Type B pancreatic cell (in vitro differentiated cells): Measurements from ENCODE around the gene RRP36. TPM values are rescaled to one million over a fixed set of nuclear protein-coding genes. Genes with fewer than 3 reads are reported as not detected.

ENCODE experiments used
- DNase-seq: peaks from one replicate; pipeline ENCODE4 v3.0.0; 2021; ENCODE audit warnings: mixed read lengths; ENCODE audit not compliant: unreplicated experiment; ENCODE audit errors: extremely low spot score
- H3K27ac Mint-ChIP-seq: 2 replicates; pipeline ENCODE4 v1.8.0; 2021; ENCODE audit warnings: mild to moderate bottlenecking, mixed read lengths
- H3K27me3 Mint-ChIP-seq: 2 replicates; pipeline ENCODE4 v1.8.0; 2021; ENCODE audit warnings: mixed read lengths
- H3K36me3 Mint-ChIP-seq: 2 replicates; pipeline ENCODE4 v1.8.0; 2021; ENCODE audit warnings: mixed read lengths
- H3K4me1 Mint-ChIP-seq: one replicate; pipeline ENCODE4 v1.8.0; 2021; ENCODE audit warnings: mixed read lengths; ENCODE audit not compliant: unreplicated experiment
- H3K4me3 Mint-ChIP-seq: 2 replicates; pipeline ENCODE4 v1.8.0; 2021; ENCODE audit warnings: mild to moderate bottlenecking, mixed read lengths
- H3K9me3 Mint-ChIP-seq: 2 replicates; pipeline ENCODE4 v1.8.0; 2021; ENCODE audit warnings: mixed read lengths
- CTCF ChIP-seq: fragments of 200-600 bp; sonication (generic); conservative IDR thresholded peaks from 2 replicates; pipeline ENCODE4 v1.5.0; 2021; ENCODE audit warnings: antibody characterized with exemption, mild to moderate bottlenecking
- total RNA-seq: library from RNA; stranded (reverse); gene quantifications from 2 replicates; pipeline ENCODE4 v1.2.1, GENCODE V29; 2021; ENCODE audit warnings: low replicate concordance

RRP36 gene
- total RNA-seq, 1 donor from 2014 or later: 56.7 TPM

GRCh38 chr6:43001843-43002242 lies 19.6 kb upstream of the RRP36 start:
- H3K36me3 Mint-ChIP-seq: peaks cover 5% of the 10 kb centered on the region
- no peak for DNase-seq
- no peak overlapping the region for H3K27ac Mint-ChIP-seq

DNA sequence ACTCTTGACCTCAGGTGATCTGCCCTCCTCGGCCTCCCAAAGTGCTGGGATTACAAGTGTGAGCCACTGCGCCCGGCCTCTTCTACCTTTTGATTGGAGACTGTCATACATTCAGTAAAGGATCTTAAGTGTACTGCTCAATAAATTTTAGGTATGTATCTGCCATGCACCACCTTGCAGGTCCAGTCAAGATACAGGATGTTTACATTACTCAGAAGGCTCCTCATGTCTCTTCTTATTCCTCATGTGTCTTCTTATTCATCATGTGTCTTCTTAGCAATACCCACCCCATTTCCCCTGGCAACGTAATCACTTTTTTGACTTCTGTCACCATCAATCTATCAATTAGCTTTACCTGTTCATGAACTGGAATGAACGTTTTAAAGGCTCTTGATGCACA lies 15.6 kb upstream of the RRP36 start:
- Mint-ChIP-seq H3K9me3 (no peaks in the 10 kb centered on the region), H3K27me3 (no peaks in the 10 kb centered on the region), H3K36me3 (peaks cover 10% of the 10 kb centered on the region), H3K4me1 (no peaks in the 10 kb centered on the region), H3K27ac (no peak overlapping the region), H3K4me3 (no peak overlapping the region)
- no peak for DNase-seq
- no peak for TF ChIP-seq CTCF

More at GRCh38 chr6:43001843-43002242, 19.6 kb upstream of the RRP36 start:
- TF ChIP-seq CTCF: no peak
- no peak overlapping the region for H3K4me3 Mint-ChIP-seq
- H3K4me1 Mint-ChIP-seq: no peaks in the 10 kb centered on the region
- H3K27me3 Mint-ChIP-seq: no peaks in the 10 kb centered on the region
- no peaks in the 10 kb centered on the region for H3K9me3 Mint-ChIP-seq

GRCh38 chr6:43006251-43006650 lies 15.2 kb upstream of the RRP36 start:
- no peak overlapping the region for H3K27ac Mint-ChIP-seq
- peaks cover 10% of the 10 kb centered on the region for H3K36me3 Mint-ChIP-seq
- DNase-seq: no peak
- H3K27me3 Mint-ChIP-seq: no peaks in the 10 kb centered on the region
- H3K9me3 Mint-ChIP-seq: no peaks in the 10 kb centered on the region
- H3K4me1 Mint-ChIP-seq: no peaks in the 10 kb centered on the region
- no peak overlapping the region for H3K4me3 Mint-ChIP-seq
- TF ChIP-seq CTCF: no peak

- TF ChIP-seq CTCF: no peak
- no peak for DNase-seq
- Mint-ChIP-seq H3K27me3 (no peaks in the 10 kb centered on the region), H3K36me3 (peaks cover 10% of the 10 kb centered on the region), H3K4me1 (no peaks in the 10 kb centered on the region), H3K27ac (no peak overlapping the region), H3K4me3 (no peak overlapping the region), H3K9me3 (no peaks in the 10 kb centered on the region)
Observed at GRCh38 chr6:43007126-43007525, 14.3 kb upstream of the RRP36 start.

GRCh38 chr6:43009124-43009523 lies 12.3 kb upstream of the RRP36 start:
- Mint-ChIP-seq H3K36me3 (peaks cover 13% of the 10 kb centered on the region), H3K4me1 (peaks cover 12% of the 10 kb centered on the region), H3K27me3 (no peaks in the 10 kb centered on the region), H3K27ac (no peak overlapping the region), H3K9me3 (no peaks in the 10 kb centered on the region), H3K4me3 (no peak overlapping the region)
- TF ChIP-seq CTCF: peak; percentile 64
- no peak for DNase-seq

- no peaks in the 10 kb centered on the region for H3K27me3 Mint-ChIP-seq
- DNase-seq: no peak
- H3K36me3 Mint-ChIP-seq: peaks cover 9% of the 10 kb centered on the region
- TF ChIP-seq CTCF: no peak
- H3K27ac Mint-ChIP-seq: no peak overlapping the region
- H3K9me3 Mint-ChIP-seq: no peaks in the 10 kb centered on the region
- H3K4me3 Mint-ChIP-seq: no peak overlapping the region
- H3K4me1 Mint-ChIP-seq: peaks cover 22% of the 10 kb centered on the region
Observed at GRCh38 chr6:43011207-43011606, 10.2 kb upstream of the RRP36 start.
